Esophagus squamous epithelium (tissue), 5 donors: ENCODE results near the gene TRDMT1. TPM values are rescaled to one million over a fixed set of nuclear protein-coding genes. Genes with fewer than 3 reads are reported as not detected.
A peak's percentile ranks its signal among the peaks of the same experiment; 100 is the strongest.

ENCODE experiments used
- DNase-seq: peaks from one replicate; lab custom pipeline; 2025; lab: John Stamatoyannopoulos, UW
- H3K27ac ChIP-seq, 4 donors: fragments of 200-600 bp; sonication (generic); one replicate each; pipeline ENCODE4 v1.5.1; 2016 to 2019; ENCODE audit warnings: mild to moderate bottlenecking in 1 of 4
- H3K27me3 ChIP-seq, 4 donors: fragments of 200-600 bp; sonication (generic); 1 replicate in 3 of 4; 2 replicates in 1 of 4; pipeline versions ENCODE4 v1.5.1 to v1.6.0; 2017 to 2021; ENCODE audit warnings: antibody characterized with exemption in 1 of 4
- H3K36me3 ChIP-seq, 3 donors: fragments of 200-600 bp; sonication (generic); one replicate each; pipeline ENCODE4 v1.5.1; 2016 to 2019
- H3K4me1 ChIP-seq, 3 donors: fragments of 200-600 bp; sonication (generic); one replicate each; pipeline ENCODE4 v1.5.1; 2017 to 2019
- H3K4me3 ChIP-seq, 4 donors: fragments of 200-600 bp; sonication (generic); 1 replicate in 3 of 4; 2 replicates in 1 of 4; pipeline ENCODE4 v1.5.1; 2016 to 2019; ENCODE audit warnings: mild to moderate bottlenecking in 2 of 4, moderate library complexity in 1 of 4
- H3K9me3 ChIP-seq, 3 donors: fragments of 200-600 bp; sonication (generic); one replicate each; pipeline ENCODE4 v1.5.1; 2016 to 2019
- POLR2A ChIP-seq, 4 donors: fragments of 450-650 bp; IDR thresholded peaks; one replicate each; pipeline ENCODE4 v1.6.1; 2017; ENCODE audit warnings: antibody characterized with exemption in 4 of 4, mild to moderate bottlenecking in 4 of 4, moderate library complexity in 3 of 4
- WGBS, 2 donors: methylation state at CpG; one replicate each; pipeline ENCODE4 v1.1.5; 2018; 5-methylcytosine and 5-hydroxymethylcytosine counted together
- intact Hi-C: fragments of 100-400 bp; cut with DNase I; formaldehyde crosslinking; loops from one replicate; pipeline ENCODE4 v1.15.0; 2022
- total RNA-seq, 4 donors: library from RNA; depleted of rRNA; stranded (reverse); fragments of >200 nt; gene quantifications; one replicate each; pipeline ENCODE4 v1.1.0, GENCODE V29; 2016
- TF ChIP-seq, protein P1 (sequence below), 6 experiments: fragments of 450-650 bp in 4 of 6; fragments of 200-600 bp in 2 of 6; sonication (generic) in 2 of 6; IDR thresholded peaks; one replicate each; pipeline ENCODE4 v1.5.1; 2016 to 2019; ENCODE audit warnings: antibody characterized with exemption in 6 of 6, mild to moderate bottlenecking in 4 of 6, moderate library complexity in 4 of 6
- donor health status: DM: yes; HTN: yes; CAD: no.

TRDMT1 gene
- total RNA-seq, 4 donors from 2014 or later: 1.3 to 5.9 (median 2.6) TPM

DNA sequence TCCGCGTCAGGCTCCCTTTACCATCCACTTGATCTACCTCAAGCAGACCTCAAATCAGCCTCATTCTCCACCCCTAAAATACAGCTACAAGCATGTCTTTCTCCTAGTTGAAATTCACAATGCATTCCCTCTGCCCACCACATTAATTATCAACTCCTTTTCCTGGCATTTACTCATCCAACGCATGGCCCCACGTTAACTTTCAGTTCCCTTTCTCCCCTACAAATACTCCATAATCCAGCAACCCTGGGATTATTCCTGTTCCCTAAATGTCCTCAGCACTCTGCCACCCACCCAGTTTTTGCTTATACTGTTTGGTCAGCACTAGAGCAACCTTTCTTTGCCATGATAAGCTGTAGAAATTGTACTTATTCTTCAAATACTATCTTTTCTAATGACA is 20.9 kb upstream of the TRDMT1 start:
- Histone ChIP-seq H3K27me3 (peaks cover 0 to 15% (median 0%) of the 10 kb centered on the region in 4 donors), H3K4me3 (no peak overlapping the region), H3K9me3 (no peaks in the 10 kb centered on the region), H3K27ac (no peak overlapping the region), H3K36me3 (no peaks in the 10 kb centered on the region), H3K4me1 (peaks cover 0 to 15% (median 9%) of the 10 kb centered on the region in 3 donors)
- no peak for DNase-seq
- intact Hi-C loops: no loop called here
- 71 to 78% methylated on average over 4 of the region's 4 CpGs for WGBS, 2 donors
- TF ChIP-seq, protein P1, sequence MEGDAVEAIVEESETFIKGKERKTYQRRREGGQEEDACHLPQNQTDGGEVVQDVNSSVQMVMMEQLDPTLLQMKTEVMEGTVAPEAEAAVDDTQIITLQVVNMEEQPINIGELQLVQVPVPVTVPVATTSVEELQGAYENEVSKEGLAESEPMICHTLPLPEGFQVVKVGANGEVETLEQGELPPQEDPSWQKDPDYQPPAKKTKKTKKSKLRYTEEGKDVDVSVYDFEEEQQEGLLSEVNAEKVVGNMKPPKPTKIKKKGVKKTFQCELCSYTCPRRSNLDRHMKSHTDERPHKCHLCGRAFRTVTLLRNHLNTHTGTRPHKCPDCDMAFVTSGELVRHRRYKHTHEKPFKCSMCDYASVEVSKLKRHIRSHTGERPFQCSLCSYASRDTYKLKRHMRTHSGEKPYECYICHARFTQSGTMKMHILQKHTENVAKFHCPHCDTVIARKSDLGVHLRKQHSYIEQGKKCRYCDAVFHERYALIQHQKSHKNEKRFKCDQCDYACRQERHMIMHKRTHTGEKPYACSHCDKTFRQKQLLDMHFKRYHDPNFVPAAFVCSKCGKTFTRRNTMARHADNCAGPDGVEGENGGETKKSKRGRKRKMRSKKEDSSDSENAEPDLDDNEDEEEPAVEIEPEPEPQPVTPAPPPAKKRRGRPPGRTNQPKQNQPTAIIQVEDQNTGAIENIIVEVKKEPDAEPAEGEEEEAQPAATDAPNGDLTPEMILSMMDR (IDR thresholded peaks at IDR 0.05): no peak
- TF ChIP-seq POLR2A (IDR thresholded peaks at IDR 0.05): no peak

GRCh38 chr10:17220652-17221100 is 19.2 kb upstream of the TRDMT1 start:
- Histone ChIP-seq H3K27ac (no peak overlapping the region), H3K4me3 (no peak overlapping the region), H3K4me1 (peaks cover 0 to 14% (median 4%) of the 10 kb centered on the region in 3 donors), H3K36me3 (no peaks in the 10 kb centered on the region), H3K9me3 (no peaks in the 10 kb centered on the region), H3K27me3 (no peaks in the 10 kb centered on the region)
- TF ChIP-seq POLR2A (IDR thresholded peaks at IDR 0.05): no peak
- TF ChIP-seq, protein P1 (IDR thresholded peaks at IDR 0.05): no peak
- intact Hi-C loops: no loop called here
- DNase-seq: no peak
- WGBS, 2 donors: 33 to 80% methylated on average over 1 of the region's 1 CpG

- TF ChIP-seq, protein P1 (IDR thresholded peaks at IDR 0.05): no peak
- TF ChIP-seq POLR2A (IDR thresholded peaks at IDR 0.05): no peak
- Histone ChIP-seq H3K27me3 (no peaks in the 10 kb centered on the region), H3K36me3 (no peaks in the 10 kb centered on the region), H3K27ac (no peak overlapping the region), H3K4me3 (no peak overlapping the region), H3K4me1 (peaks cover 0 to 25% (median 10%) of the 10 kb centered on the region in 3 donors), H3K9me3 (no peaks in the 10 kb centered on the region)
- WGBS, 2 donors: 58 to 65% methylated on average over 2 of the region's 2 CpGs
- DNase-seq: no peak
- intact Hi-C loops: no loop called here
Measured at GRCh38 chr10:17219024-17219423, 17.6 kb upstream of the TRDMT1 start.

GRCh38 chr10:17217631-17218232 is 16.3 kb upstream of the TRDMT1 start:
- WGBS, 2 donors: 91% methylated on average over 1 of the region's 1 CpG

DNA sequence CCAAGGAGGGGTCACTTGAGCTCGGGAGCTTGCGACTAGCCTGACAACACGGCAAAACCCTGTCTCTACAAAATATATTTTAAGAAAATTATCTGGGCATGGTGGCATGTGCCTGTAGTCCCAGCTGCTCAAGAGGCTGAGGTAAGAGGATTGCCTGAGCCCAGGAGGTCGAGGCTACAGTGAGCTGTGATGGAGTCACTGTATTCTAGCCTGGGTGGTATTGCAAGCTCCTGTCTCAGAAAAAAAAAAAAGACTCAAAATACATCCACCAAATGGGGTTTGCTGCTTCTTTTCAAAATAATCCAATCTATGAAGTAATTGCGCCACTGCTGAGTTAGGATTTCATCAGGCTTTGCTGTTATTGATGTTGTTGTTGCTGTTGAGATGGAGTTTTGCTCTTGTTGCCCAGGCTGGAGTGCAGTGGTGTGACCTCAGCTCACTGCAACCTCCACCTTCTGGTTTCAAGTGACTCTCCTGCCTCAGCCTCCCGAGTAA is 15.5 kb upstream of the TRDMT1 start:
- 75 to 77% methylated on average over 4 to 6 of the region's 6 CpGs for WGBS, 2 donors
- intact Hi-C loops: no loop called here
- H3K9me3 ChIP-seq: no peaks in the 10 kb centered on the region

More at GRCh38 chr10:17217631-17218232, 16.3 kb upstream of the TRDMT1 start:
- TF ChIP-seq, protein P1 (IDR thresholded peaks at IDR 0.05): no peak
- TF ChIP-seq POLR2A (IDR thresholded peaks at IDR 0.05): no peak
- Histone ChIP-seq H3K4me3 (no peak overlapping the region), H3K9me3 (no peaks in the 10 kb centered on the region), H3K27me3 (no peaks in the 10 kb centered on the region), H3K27ac (no peak overlapping the region), H3K36me3 (no peaks in the 10 kb centered on the region), H3K4me1 (peaks cover 0 to 25% (median 10%) of the 10 kb centered on the region in 3 donors)
- intact Hi-C loops: no loop called here
- DNase-seq: no peak

More for the DNA sequence above, 15.5 kb upstream of the TRDMT1 start:
- no peak for TF ChIP-seq POLR2A (IDR thresholded peaks at IDR 0.05)
- TF ChIP-seq, protein P1 (IDR thresholded peaks at IDR 0.05): no peak
- Histone ChIP-seq H3K4me1 (peaks cover 0 to 25% (median 10%) of the 10 kb centered on the region in 3 donors), H3K27me3 (no peaks in the 10 kb centered on the region), H3K4me3 (no peak overlapping the region), H3K27ac (peak overlapping the region; percentile 57 to 90 (median 72)), H3K36me3 (no peaks in the 10 kb centered on the region)
- DNase-seq: no peak
